Measurements from ENCODE around the gene GGT5. TPM values are rescaled to one million over a fixed set of nuclear protein-coding genes. Genes with fewer than 3 reads are reported as not detected.

The GGT5 gene
- total and polyA plus RNA-seq, 12 donors, result 4.3 to 67.4 (median 13.1) TPM

DNA sequence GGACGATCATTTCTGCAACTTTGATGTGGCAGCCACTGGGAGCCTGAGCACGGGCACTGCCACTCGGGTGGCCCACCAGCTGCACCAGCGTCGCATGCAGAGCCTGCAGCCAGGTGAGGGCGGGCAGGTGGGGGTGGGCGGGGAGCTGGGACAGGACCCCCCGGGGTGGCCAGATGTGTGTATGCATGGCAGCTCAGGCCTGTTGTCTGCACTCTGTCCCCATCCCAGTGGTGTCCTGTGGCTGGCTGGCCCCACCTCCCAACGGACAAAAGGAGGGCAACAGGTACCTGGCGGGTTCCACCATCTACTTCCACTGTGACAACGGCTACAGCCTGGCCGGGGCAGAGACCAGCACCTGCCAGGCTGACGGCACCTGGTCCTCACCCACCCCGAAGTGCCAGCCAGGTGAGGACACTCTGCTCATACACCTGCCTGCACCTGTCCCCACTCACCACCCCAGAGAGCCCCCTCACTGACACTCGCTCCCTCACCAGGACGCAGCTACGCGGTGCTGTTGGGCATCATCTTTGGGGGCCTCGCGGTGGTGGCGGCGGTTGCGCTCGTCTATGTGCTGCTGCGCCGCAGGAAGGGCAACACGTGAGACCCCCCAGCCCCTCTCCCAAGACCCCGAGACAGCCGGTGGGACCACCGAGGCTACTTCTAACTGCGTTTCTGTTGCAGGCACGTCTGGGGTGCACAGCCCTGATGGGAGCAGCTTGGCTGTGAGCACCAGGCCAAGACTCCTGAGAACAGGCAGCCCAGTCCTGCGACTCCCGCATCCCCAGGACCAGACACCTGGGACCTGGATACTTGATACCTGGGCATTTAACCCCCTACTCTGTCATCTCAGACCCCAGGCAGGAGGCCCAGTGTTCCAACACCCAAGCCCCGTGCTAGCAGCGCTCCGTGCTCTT is 56.9 kb downstream of the GGT5 start:
- no peak overlapping the region for H3K4me3 ChIP-seq
- H3K4me1 ChIP-seq, result peaks cover 0 to 17% (median 12%) of the 10 kb centered on the region in 9 donors
- intact Hi-C loops (cut with DNase I), result loop anchor here in 7 of 10 donors (2.0 to 10.0 kb wide), 4 partner anchors 44 to 337 kb away; partner anchors contain the start of gene GGT5 (in 3 of the 7)
- no peak for ATAC-seq
- H3K27ac ChIP-seq, result no peak overlapping the region
- 92% methylated on average over 37 of the region's 37 CpGs for WGBS, 2 donors
- H3K27me3 ChIP-seq, result no peaks in the 10 kb centered on the region
- TF ChIP-seq, protein P1, sequence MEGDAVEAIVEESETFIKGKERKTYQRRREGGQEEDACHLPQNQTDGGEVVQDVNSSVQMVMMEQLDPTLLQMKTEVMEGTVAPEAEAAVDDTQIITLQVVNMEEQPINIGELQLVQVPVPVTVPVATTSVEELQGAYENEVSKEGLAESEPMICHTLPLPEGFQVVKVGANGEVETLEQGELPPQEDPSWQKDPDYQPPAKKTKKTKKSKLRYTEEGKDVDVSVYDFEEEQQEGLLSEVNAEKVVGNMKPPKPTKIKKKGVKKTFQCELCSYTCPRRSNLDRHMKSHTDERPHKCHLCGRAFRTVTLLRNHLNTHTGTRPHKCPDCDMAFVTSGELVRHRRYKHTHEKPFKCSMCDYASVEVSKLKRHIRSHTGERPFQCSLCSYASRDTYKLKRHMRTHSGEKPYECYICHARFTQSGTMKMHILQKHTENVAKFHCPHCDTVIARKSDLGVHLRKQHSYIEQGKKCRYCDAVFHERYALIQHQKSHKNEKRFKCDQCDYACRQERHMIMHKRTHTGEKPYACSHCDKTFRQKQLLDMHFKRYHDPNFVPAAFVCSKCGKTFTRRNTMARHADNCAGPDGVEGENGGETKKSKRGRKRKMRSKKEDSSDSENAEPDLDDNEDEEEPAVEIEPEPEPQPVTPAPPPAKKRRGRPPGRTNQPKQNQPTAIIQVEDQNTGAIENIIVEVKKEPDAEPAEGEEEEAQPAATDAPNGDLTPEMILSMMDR (IDR thresholded peaks at IDR 0.05), result no peak
- no peaks in the 10 kb centered on the region for H3K9me3 ChIP-seq
- DNase-seq, result no peak
- peaks cover 0 to 12% (median 0%) of the 10 kb centered on the region in 9 donors for H3K36me3 ChIP-seq

DNA sequence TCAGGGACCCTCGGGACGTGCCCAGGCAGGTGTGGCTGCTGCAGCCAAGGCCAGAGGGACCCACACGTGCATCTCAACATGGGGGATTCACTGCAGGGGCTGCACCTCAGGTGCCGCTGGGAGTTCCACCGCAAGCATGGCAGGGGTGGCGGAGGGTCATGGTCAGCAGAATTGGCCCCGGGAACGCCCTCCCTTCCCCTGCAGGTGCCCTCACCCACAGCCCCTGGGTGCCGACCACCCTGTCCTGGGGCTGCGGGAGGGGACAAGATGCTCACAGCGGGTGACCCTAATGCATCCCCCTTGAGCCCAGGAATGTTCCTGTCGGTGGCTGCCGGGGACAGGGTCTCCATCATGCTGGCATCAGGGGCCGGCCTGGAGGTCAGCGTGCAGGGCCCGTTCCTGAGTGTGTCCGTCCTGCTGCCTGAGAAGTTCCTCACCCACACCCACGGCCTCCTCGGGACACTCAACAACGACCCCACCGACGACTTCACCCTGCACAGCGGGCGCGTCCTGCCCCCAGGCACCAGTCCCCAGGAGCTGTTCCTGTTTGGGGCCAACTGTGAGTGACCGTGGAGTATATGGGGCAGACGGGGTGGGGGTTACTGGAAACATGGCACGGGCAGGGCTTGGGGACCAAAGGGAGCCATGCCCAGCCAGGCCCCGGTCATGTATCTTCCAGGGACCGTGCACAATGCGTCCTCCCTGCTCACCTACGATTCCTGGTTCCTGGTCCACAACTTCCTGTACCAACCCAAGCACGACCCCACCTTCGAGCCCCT is 57.8 kb downstream of the GGT5 start:
- TF ChIP-seq, protein P1 (IDR thresholded peaks at IDR 0.05), result no peak
- DNase-seq, result no peak
- WGBS, 2 donors, result 91% methylated on average over 33 to 34 of the region's 34 CpGs
- H3K4me1 ChIP-seq, result peaks cover 2 to 26% (median 14%) of the 10 kb centered on the region in 9 donors
- H3K4me3 ChIP-seq, result no peak overlapping the region
- H3K9me3 ChIP-seq, result no peaks in the 10 kb centered on the region
- no peak for ATAC-seq
- H3K27me3 ChIP-seq, result no peaks in the 10 kb centered on the region
- intact Hi-C loops (cut with DNase I), result loop anchor here in 5 of 10 donors (5.0 to 10.0 kb wide), 3 partner anchors 45 to 338 kb away; partner anchors contain the start of gene GGT5 (in 3 of the 5)
- no peak overlapping the region for H3K27ac ChIP-seq
- H3K36me3 ChIP-seq, result peaks cover 0 to 12% (median 0%) of the 10 kb centered on the region in 9 donors

DNA sequence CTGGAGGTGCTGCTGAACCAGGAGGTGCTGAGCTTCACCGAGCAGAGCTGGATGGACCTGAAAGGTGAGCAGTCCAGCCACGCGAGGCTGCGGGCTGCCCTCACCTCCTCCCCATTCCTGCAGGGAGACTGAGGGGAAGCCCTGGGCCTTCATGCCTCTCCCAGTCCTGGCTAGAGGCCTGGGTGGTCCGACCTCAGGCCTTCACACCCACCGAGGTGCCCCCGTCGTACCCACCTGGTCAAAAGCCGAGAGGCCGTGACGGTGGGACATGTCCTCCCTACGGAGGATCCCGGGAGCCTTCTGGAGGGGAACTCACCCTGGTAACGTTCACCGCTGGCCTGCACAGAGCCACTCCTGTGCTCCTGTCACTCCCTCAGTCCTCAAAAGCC is 58.5 kb downstream of the GGT5 start:
- DNase-seq, result no peak
- H3K27ac ChIP-seq, result no peak overlapping the region
- no peak overlapping the region for H3K4me3 ChIP-seq
- no peaks in the 10 kb centered on the region for H3K9me3 ChIP-seq
- ATAC-seq, result no peak
- peaks cover 7 to 33% (median 20%) of the 10 kb centered on the region in 9 donors for H3K4me1 ChIP-seq
- 93% methylated on average over 15 of the region's 15 CpGs for WGBS, 2 donors
- intact Hi-C loops (cut with DNase I), result loop anchor here in 5 of 10 donors (5.0 to 10.0 kb wide), 3 partner anchors 46 to 338 kb away; partner anchors contain the start of gene GGT5 (in 3 of the 5)
- TF ChIP-seq, protein P1 (IDR thresholded peaks at IDR 0.05), result no peak
- H3K27me3 ChIP-seq, result no peaks in the 10 kb centered on the region
- H3K36me3 ChIP-seq, result peaks cover 0 to 12% (median 0%) of the 10 kb centered on the region in 9 donors
